Osteoblast (primary cell): Measurements from ENCODE around the gene EEF1A1. TPM values are rescaled to one million over a fixed set of nuclear protein-coding genes. Genes with fewer than 3 reads are reported as not detected.

Experiments used
- DNase-seq: peaks from one replicate; pipeline ENCODE4 v3.0.0; 2011; ENCODE audit warnings: low spot score, mixed read lengths; ENCODE audit not compliant: insufficient read length; ENCODE audit errors: missing footprints
- H2AFZ ChIP-seq: 2 replicates; pipeline ENCODE4 v1.6.0; 2011; ENCODE audit warnings: mild to moderate bottlenecking, low read length
- H3K27ac ChIP-seq: 2 replicates; pipeline ENCODE4 v1.5.1; 2011; ENCODE audit warnings: mild to moderate bottlenecking, low read depth, low read length, moderate library complexity
- H3K27me3 ChIP-seq: 2 replicates; pipeline ENCODE4 v1.6.0; 2012; ENCODE audit warnings: mild to moderate bottlenecking, control low read depth, inconsistent platforms, low read length, moderate library complexity; ENCODE audit not compliant: insufficient read depth
- H3K36me3 ChIP-seq: 2 replicates; pipeline ENCODE4 v1.5.1; 2011; ENCODE audit warnings: mild to moderate bottlenecking, low read length, control low read depth, moderate library complexity; ENCODE audit not compliant: insufficient read depth
- H3K4me1 ChIP-seq: 2 replicates; pipeline ENCODE4 v1.5.1; 2011; ENCODE audit warnings: mild to moderate bottlenecking, low read length, control low read depth, moderate library complexity; ENCODE audit not compliant: insufficient read depth
- H3K4me2 ChIP-seq: 2 replicates; pipeline ENCODE4 v1.6.0; 2011; ENCODE audit warnings: mild to moderate bottlenecking, low read length; ENCODE audit not compliant: insufficient read depth
- H3K4me3 ChIP-seq: fragments of 200-600 bp; sonication (generic); 3 replicates; pipeline ENCODE4 v1.5.1; 2012; ENCODE audit warnings: mild to moderate bottlenecking, low read length, inconsistent platforms; ENCODE audit not compliant: insufficient read depth
- H3K79me2 ChIP-seq: 2 replicates; pipeline ENCODE4 v1.6.0; 2012; ENCODE audit warnings: mild to moderate bottlenecking, low read length, control low read depth, inconsistent platforms; ENCODE audit not compliant: insufficient read depth
- H3K9me3 ChIP-seq: 2 replicates; pipeline ENCODE4 v1.5.1; 2011; ENCODE audit warnings: low read depth, low read length, control low read depth
- H4K20me1 ChIP-seq: 2 replicates; pipeline ENCODE4 v1.6.0; 2012; ENCODE audit warnings: mild to moderate bottlenecking, low read length, control low read depth; ENCODE audit not compliant: insufficient read depth
- CTCF ChIP-seq: IDR thresholded peaks from 2 replicates; pipeline ENCODE4 v1.5.1; 2011; ENCODE audit warnings: mild to moderate bottlenecking, low read depth, low read length, moderate library complexity; ENCODE audit errors: extremely low read depth
- total RNA-seq: library from RNA; depleted of rRNA; stranded (reverse); fragments of >200 nt; gene quantifications from 2 replicates; pipeline ENCODE4 v1.2.3, GENCODE V29; 2012

EEF1A1 gene
- total RNA-seq, 1 donor: 19,513 TPM

- H4K20me1 ChIP-seq: no peaks in the 10 kb centered on the region
- H3K27me3 ChIP-seq: no peaks in the 10 kb centered on the region
- no peak for DNase-seq
- no peak for TF ChIP-seq CTCF
- H3K79me2 ChIP-seq: no peaks in the 10 kb centered on the region
- H2AFZ ChIP-seq: no peak overlapping the region
- H3K27ac ChIP-seq: no peak overlapping the region
- no peaks in the 10 kb centered on the region for H3K9me3 ChIP-seq
- H3K4me2 ChIP-seq: no peak overlapping the region
- no peaks in the 10 kb centered on the region for H3K36me3 ChIP-seq
- no peak overlapping the region for H3K4me3 ChIP-seq
- peaks cover 20% of the 10 kb centered on the region for H3K4me1 ChIP-seq
Measured at GRCh38 chr6:73528897-73529296, 8.1 kb upstream of the EEF1A1 start.

DNA sequence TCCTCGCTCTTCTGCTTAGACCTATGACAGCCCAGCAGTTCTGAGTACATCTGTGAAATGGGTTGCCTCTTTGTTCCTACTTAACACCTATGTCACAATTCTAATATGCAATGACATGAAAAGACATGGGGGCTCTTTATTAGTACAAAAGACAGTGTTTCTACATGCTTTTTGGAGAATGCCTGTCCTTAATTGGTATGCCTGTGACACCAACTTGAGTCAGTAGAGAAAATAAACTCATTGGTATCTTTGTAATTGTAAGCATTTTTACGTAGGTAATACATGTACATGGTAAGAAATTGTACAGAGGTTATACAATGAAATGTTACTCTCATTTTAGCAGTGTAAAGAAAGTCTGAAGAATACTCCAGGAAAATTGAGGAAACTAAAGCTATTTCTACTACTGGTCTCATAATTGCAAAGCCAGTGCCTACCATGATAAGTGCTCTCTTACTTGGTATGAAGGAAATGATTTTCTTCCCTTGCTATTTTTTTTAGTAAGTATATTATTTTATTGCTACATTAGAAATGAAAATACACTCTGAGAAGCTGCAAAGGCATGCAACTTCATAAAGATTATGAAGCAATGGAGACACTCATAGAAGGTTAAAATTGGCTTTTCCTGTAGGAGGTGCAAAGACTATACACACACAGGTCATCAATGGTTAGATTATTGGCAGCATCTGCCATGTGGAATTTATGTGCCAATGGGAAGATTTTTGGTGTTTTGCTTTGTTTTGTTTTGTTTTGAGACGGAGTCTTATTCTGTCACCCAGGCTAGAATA, 4.9 kb upstream of the EEF1A1 start:
- Histone ChIP-seq H3K27ac (peak overlapping the region; percentile 72), H3K4me3 (no peak overlapping the region), H3K36me3 (no peaks in the 10 kb centered on the region), H4K20me1 (no peaks in the 10 kb centered on the region), H2AFZ (peak overlapping the region; percentile 12), H3K79me2 (peaks cover 8% of the 10 kb centered on the region), H3K4me2 (peak overlapping the region; percentile 55), H3K4me1 (peaks cover 36% of the 10 kb centered on the region), H3K27me3 (no peaks in the 10 kb centered on the region), H3K9me3 (no peaks in the 10 kb centered on the region)
- DNase-seq: no peak
- TF ChIP-seq CTCF: no peak

DNA sequence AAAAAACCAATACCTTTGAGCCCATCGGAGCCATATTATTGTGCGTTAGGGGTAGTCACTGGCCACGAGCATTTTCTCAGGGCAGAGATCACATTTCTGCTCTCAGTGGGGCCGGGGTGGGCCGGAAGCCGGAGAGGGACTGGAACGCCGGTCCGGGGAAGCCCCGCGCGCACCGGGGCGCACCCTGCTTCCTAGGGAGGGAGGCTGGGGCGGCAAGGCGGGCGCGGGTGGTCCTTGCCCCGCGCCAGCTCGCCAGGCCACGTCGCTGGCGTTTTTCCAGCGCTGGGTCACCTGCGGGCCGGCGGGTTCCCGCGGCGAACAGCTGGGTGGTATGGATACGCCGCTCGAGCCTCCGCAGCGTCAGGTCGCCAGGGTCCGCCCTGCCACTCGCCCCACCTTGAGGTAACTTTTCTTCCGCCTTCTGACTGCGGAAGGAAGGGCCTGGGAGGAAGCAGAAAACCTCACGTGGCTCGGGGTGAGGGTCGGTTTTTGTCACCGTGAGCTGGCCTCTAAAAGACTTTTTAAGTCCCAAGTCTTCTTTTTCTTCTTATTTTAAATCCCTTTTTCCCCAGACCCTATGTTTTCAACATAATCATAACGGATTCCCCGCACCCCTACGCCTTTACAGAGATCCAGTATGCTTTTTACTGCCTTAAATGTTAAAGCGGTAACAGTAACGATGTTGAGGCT, 2.7 kb upstream of the EEF1A1 start:
- Histone ChIP-seq H3K36me3 (peaks cover 19% of the 10 kb centered on the region), H3K4me3 (peak overlapping the region; percentile 79), H3K27me3 (no peaks in the 10 kb centered on the region), H3K27ac (peak overlapping the region; percentile 91), H3K4me1 (peaks cover 36% of the 10 kb centered on the region), H4K20me1 (peaks cover 18% of the 10 kb centered on the region), H3K4me2 (peak overlapping the region; percentile 85), H2AFZ (peak overlapping the region; percentile 64), H3K9me3 (no peaks in the 10 kb centered on the region), H3K79me2 (peaks cover 29% of the 10 kb centered on the region)
- TF ChIP-seq CTCF: no peak
- peak; percentile 82 for DNase-seq

DNA sequence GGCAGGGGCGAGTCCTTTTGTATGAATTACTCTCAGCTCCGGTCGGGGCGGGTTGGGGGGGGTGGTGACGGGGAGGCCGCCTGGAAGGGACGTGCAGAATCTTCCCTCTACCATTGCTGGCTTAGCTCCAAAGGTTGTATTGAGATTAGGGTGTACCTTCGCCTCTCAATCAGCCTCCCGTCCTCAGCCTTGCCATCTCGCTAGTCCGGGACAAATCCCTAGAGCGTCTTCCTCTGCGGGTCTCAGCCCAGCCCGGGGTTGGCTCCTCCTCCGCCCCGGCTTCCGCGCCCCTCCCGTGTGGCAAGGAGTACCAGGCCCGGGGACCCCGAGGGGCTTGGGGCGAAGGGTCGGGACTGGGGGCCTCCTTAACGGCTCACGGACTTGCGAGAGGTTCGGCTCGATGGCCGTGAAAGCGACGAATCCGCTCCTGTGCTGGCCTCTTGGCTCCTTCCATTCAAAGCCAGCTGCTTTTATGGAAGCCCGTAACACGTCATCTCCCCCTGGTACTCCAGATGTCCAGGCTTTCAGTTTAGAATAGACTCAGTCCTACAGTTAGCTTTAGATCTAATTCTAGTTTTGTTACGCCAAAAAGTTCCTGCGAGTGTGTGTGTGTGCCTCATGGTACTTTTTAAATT, 636 bp upstream of the EEF1A1 start:
- TF ChIP-seq CTCF: no peak
- peak overlapping the region; percentile 91 for H3K27ac ChIP-seq
- peaks cover 43% of the 10 kb centered on the region for H3K79me2 ChIP-seq
- H3K9me3 ChIP-seq: no peaks in the 10 kb centered on the region
- H3K4me2 ChIP-seq: peak overlapping the region; percentile 70
- no peaks in the 10 kb centered on the region for H3K27me3 ChIP-seq
- H3K36me3 ChIP-seq: peaks cover 37% of the 10 kb centered on the region
- DNase-seq: peak; percentile 92
- H3K4me1 ChIP-seq: peaks cover 39% of the 10 kb centered on the region
- H3K4me3 ChIP-seq: peak overlapping the region; percentile 85
- peak overlapping the region; percentile 79 for H2AFZ ChIP-seq
- H4K20me1 ChIP-seq: peaks cover 32% of the 10 kb centered on the region
